H9 (cell line): ENCODE data around the gene ZNF768. TPM values are rescaled to one million over a fixed set of nuclear protein-coding genes. Genes with fewer than 3 reads are reported as not detected.

Experiments used
- DNase-seq: peaks from one replicate; pipeline ENCODE4 v3.0.0-alpha.2; 2017
- H2AFZ ChIP-seq: one replicate; pipeline ENCODE4 v1.6.1; 2013; ENCODE audit warnings: mild to moderate bottlenecking, low read length, control low read depth, moderate library complexity
- H2AK5ac ChIP-seq: 2 replicates; pipeline ENCODE4 v1.6.1; 2013; ENCODE audit warnings: low read length, control low read depth, mixed read lengths; ENCODE audit not compliant: insufficient read length
- H2BK120ac ChIP-seq: one replicate; pipeline ENCODE4 v1.6.1; 2013; ENCODE audit warnings: low read depth, mild to moderate bottlenecking, low read length, control low read depth, inconsistent platforms; ENCODE audit not compliant: poor library complexity, severe bottlenecking
- H2BK12ac ChIP-seq: 2 replicates; pipeline ENCODE4 v1.6.1; 2013; ENCODE audit warnings: low read length, control low read depth, mixed read lengths, low read depth; ENCODE audit not compliant: insufficient read length
- H2BK15ac ChIP-seq: 2 replicates; pipeline ENCODE4 v1.6.1; 2013; ENCODE audit warnings: low read depth, low read length, control low read depth
- H2BK20ac ChIP-seq: one replicate; pipeline ENCODE4 v1.6.1; 2013; ENCODE audit warnings: low read depth, mild to moderate bottlenecking, low read length, control low read depth, inconsistent platforms; ENCODE audit not compliant: poor library complexity, severe bottlenecking
- H2BK5ac ChIP-seq: 2 replicates; pipeline ENCODE4 v1.6.1; 2013; ENCODE audit warnings: low read length, control low read depth, mixed read lengths; ENCODE audit not compliant: insufficient read length
- H3K14ac ChIP-seq: 2 replicates; pipeline ENCODE4 v1.6.1; 2013; ENCODE audit warnings: low read length, control low read depth; ENCODE audit not compliant: insufficient read depth
- H3K18ac ChIP-seq: 2 replicates; pipeline ENCODE4 v1.6.1; 2013; ENCODE audit warnings: low read depth, mild to moderate bottlenecking, mixed read lengths, low read length, control low read depth; ENCODE audit not compliant: insufficient read length
- H3K23ac ChIP-seq: 2 replicates; pipeline ENCODE4 v1.6.1; 2013; ENCODE audit warnings: low read length, control low read depth, mixed read lengths, low read depth; ENCODE audit not compliant: insufficient read length
- H3K23me2 ChIP-seq: 2 replicates; pipeline ENCODE4 v1.6.1; 2013; ENCODE audit warnings: low read depth, mild to moderate bottlenecking, mixed read lengths, low read length, control low read depth; ENCODE audit not compliant: insufficient read length, poor library complexity, severe bottlenecking
- H3K27ac ChIP-seq: 2 replicates; pipeline ENCODE4 v1.5.1; 2013; ENCODE audit warnings: low read length, control low read depth, mixed read lengths, low read depth; ENCODE audit not compliant: insufficient read length
- H3K27me3 ChIP-seq: 2 replicates; pipeline ENCODE4 v1.6.1; 2013; ENCODE audit warnings: low read length, control low read depth, inconsistent platforms; ENCODE audit not compliant: insufficient read depth
- H3K4ac ChIP-seq: 2 replicates; pipeline ENCODE4 v1.6.1; 2013; ENCODE audit warnings: low read depth, mild to moderate bottlenecking, control low read depth, inconsistent platforms, low read length, moderate library complexity
- H3K4me1 ChIP-seq: 2 replicates; pipeline ENCODE4 v1.6.1; 2013; ENCODE audit warnings: low read length, control low read depth, inconsistent platforms; ENCODE audit not compliant: insufficient read depth
- H3K4me2 ChIP-seq: 2 replicates; pipeline ENCODE4 v1.6.1; 2013; ENCODE audit warnings: low read length, control low read depth, mixed read lengths; ENCODE audit not compliant: insufficient read length, insufficient read depth
- H3K56ac ChIP-seq: 2 replicates; pipeline ENCODE4 v1.6.1; 2013; ENCODE audit warnings: low read depth, mild to moderate bottlenecking, mixed read lengths, low read length, control low read depth; ENCODE audit not compliant: insufficient read length
- H3K79me1 ChIP-seq: 2 replicates; pipeline ENCODE4 v1.6.1; 2013; ENCODE audit warnings: low read depth, mild to moderate bottlenecking, moderate library complexity, low read length, control low read depth, inconsistent platforms; ENCODE audit not compliant: insufficient read depth, poor library complexity, severe bottlenecking
- H3K79me2 ChIP-seq: 2 replicates; pipeline ENCODE4 v1.6.1; 2013; ENCODE audit warnings: low read length, control low read depth, inconsistent platforms; ENCODE audit not compliant: insufficient read depth
- H3K9ac ChIP-seq: 2 replicates; pipeline ENCODE4 v1.6.1; 2013; ENCODE audit warnings: low read length, control low read depth, mixed read lengths; ENCODE audit not compliant: insufficient read length; ENCODE audit errors: extremely low read depth
- H3K9me3 ChIP-seq: one replicate; pipeline ENCODE4 v1.6.1; 2013; ENCODE audit warnings: low read depth, low read length, inconsistent platforms; ENCODE audit not compliant: control insufficient read depth
- H3T11ph ChIP-seq: one replicate; pipeline ENCODE4 v1.6.1; 2013; ENCODE audit warnings: mild to moderate bottlenecking, low read length, control low read depth, inconsistent platforms
- H4K20me1 ChIP-seq: one replicate; pipeline ENCODE4 v1.6.1; 2013; ENCODE audit not compliant: control insufficient read depth, insufficient read length, insufficient read depth
- H4K5ac ChIP-seq: 2 replicates; pipeline ENCODE4 v1.6.1; 2013; ENCODE audit warnings: low read depth, mild to moderate bottlenecking, mixed read lengths, low read length, control low read depth; ENCODE audit not compliant: insufficient read length
- H4K8ac ChIP-seq: replicated peaks from 2 replicates; pipeline ENCODE4 v1.6.1; 2013; ENCODE audit warnings: low read length, control low read depth, mixed read lengths, low read depth; ENCODE audit not compliant: insufficient read length
- H4K91ac ChIP-seq: 2 replicates; pipeline ENCODE4 v1.6.1; 2013; ENCODE audit warnings: low read depth, mild to moderate bottlenecking, moderate library complexity, mixed read lengths, low read length, control low read depth; ENCODE audit not compliant: insufficient read length
- H3K27ac Mint-ChIP-seq, 3 experiments: 2 replicates in 2 of 3; 3 replicates in 1 of 3; pipeline ENCODE4 v1.8.0; 2020 to 2021; ENCODE audit warnings: mixed read lengths in 3 of 3, mild to moderate bottlenecking in 1 of 3, moderate library complexity in 1 of 3
- H3K27me3 Mint-ChIP-seq: 2 replicates; pipeline ENCODE4 v1.8.0; 2021; ENCODE audit warnings: low read depth, mild to moderate bottlenecking, moderate library complexity, mixed read lengths
- H3K36me3 Mint-ChIP-seq, 3 experiments: 2 replicates in 2 of 3; 3 replicates in 1 of 3; pipeline ENCODE4 v1.8.0; 2020 to 2021; ENCODE audit warnings: low read depth in 3 of 3, mixed read lengths in 3 of 3; ENCODE audit not compliant: insufficient read depth in 1 of 3
- H3K4me1 Mint-ChIP-seq, 2 experiments: 2 replicates each; pipeline ENCODE4 v1.8.0; 2020; ENCODE audit warnings: mixed read lengths in 2 of 2
- H3K4me3 Mint-ChIP-seq, 2 experiments: 2 replicates in 1 of 2; 3 replicates in 1 of 2; pipeline ENCODE4 v1.8.0; 2020 to 2021; ENCODE audit warnings: mild to moderate bottlenecking in 2 of 2, mixed read lengths in 2 of 2, moderate library complexity in 1 of 2
- H3K9me3 Mint-ChIP-seq, 2 experiments: 2 replicates in 1 of 2; 3 replicates in 1 of 2; pipeline ENCODE4 v1.8.0; 2020; ENCODE audit warnings: mild to moderate bottlenecking in 2 of 2, mixed read lengths in 2 of 2, moderate library complexity in 1 of 2
- CTCF ChIP-seq: fragments of 200-600 bp; sonication (generic); conservative IDR thresholded peaks from 3 replicates; pipeline ENCODE4 v1.8.0; 2021; ENCODE audit warnings: antibody characterized with exemption, mild to moderate bottlenecking
- WGBS: extraction: QIAGEN DNeasy Blood & Tissue Kit; methylation state at CpG from one replicate; pipeline ENCODE4 v1.1.7; 2013; ENCODE audit warnings: missing lambda C conversion rate, low lambda C conversion rate, mixed read lengths; ENCODE audit not compliant: insufficient read length; ENCODE audit errors: extremely low coverage; 5-methylcytosine and 5-hydroxymethylcytosine counted together
- total RNA-seq: library from RNA; stranded (reverse); gene quantifications from 2 replicates; pipeline ENCODE4 v1.2.1, GENCODE V29; 2021

The ZNF768 gene
- total RNA-seq, 1 experiment from 2014 or later, result 40.0 TPM

- Histone ChIP-seq H2AFZ (no peak within 1 kb of the TSS), H3K4ac (no peak within 1 kb of the TSS; the same call in 1 of the 2 replicates), H3K23me2 (peaks cover 23% of the 10 kb centered on the region), H2BK120ac (no peak within 1 kb of the TSS), H3K79me1 (no peaks in the 10 kb centered on the region), H3K9me3 (no peaks in the 10 kb centered on the region), H3K27ac (peak within 1 kb of the TSS; percentile 83), H3K56ac (no peak within 1 kb of the TSS), H2BK5ac (peak within 1 kb of the TSS; percentile 21), H4K8ac (peak within 1 kb of the TSS; percentile 63), H2BK12ac (no peak within 1 kb of the TSS), H4K20me1 (no peaks in the 10 kb centered on the region), H3K18ac (peak within 1 kb of the TSS; percentile 87), H3K14ac (peak within 1 kb of the TSS; percentile 77), H2BK20ac (no peak within 1 kb of the TSS), H4K5ac (peak within 1 kb of the TSS; percentile 66), H3K27me3 (no peaks in the 10 kb centered on the region), H3K4me2 (peak within 1 kb of the TSS; percentile 61), H4K91ac (no peak within 1 kb of the TSS), H3T11ph (peak within 1 kb of the TSS; percentile 21), H2BK15ac (no peak within 1 kb of the TSS), H3K9ac (peak within 1 kb of the TSS; percentile 92), H3K23ac (no peak within 1 kb of the TSS), H3K79me2 (no peaks in the 10 kb centered on the region), H2AK5ac (no peak within 1 kb of the TSS), H3K4me1 (no peaks in the 10 kb centered on the region; the same call in 1 of the 2 replicates)
- H3K4me3 Mint-ChIP-seq, result peak within 1 kb of the TSS; percentile 77 to 89
- peak within 1 kb of the TSS; percentile 96 to 99 (median 96) for H3K27ac Mint-ChIP-seq
- H3K27me3 Mint-ChIP-seq, result no peaks in the 10 kb centered on the region
- no peaks in the 10 kb centered on the region; a peak in 1 of 5 replicates for H3K9me3 Mint-ChIP-seq
- peaks cover 15 to 29% (median 19%) of the 10 kb centered on the region in 3 experiments for H3K36me3 Mint-ChIP-seq
- DNase-seq, result peak; percentile 91
- TF ChIP-seq CTCF, result no peak
- peaks cover 23 to 27% of the 10 kb centered on the region in 2 experiments for H3K4me1 Mint-ChIP-seq
- WGBS, result no CpG with 5 or more reads among the region's 70 CpGs
Measured at GRCh38 chr16:30534368-30535105, 8.2 kb upstream of the ZNF768 start, which contains the start of gene ZNF747. Gene ZNF747, minus strand, starts transcription at chr16:30534858. Its CDS starts 179 bp downstream, at chr16:30534679.
